ENCODE measurements around the gene ME3. TPM values are rescaled to one million over a fixed set of nuclear protein-coding genes. Genes with fewer than 3 reads are reported as not detected.
A peak's percentile ranks its signal among the peaks of the same experiment; 100 is the strongest.
"Not testable (repeated sequence)": the region's sequence is repeated elsewhere in the genome, so short reads cannot be mapped to it uniquely, and the experiment has no call there.

ME3 gene
- polyA plus RNA-seq, 10 donors: 6.5 to 10.3 (median 8.4) TPM

DNA sequence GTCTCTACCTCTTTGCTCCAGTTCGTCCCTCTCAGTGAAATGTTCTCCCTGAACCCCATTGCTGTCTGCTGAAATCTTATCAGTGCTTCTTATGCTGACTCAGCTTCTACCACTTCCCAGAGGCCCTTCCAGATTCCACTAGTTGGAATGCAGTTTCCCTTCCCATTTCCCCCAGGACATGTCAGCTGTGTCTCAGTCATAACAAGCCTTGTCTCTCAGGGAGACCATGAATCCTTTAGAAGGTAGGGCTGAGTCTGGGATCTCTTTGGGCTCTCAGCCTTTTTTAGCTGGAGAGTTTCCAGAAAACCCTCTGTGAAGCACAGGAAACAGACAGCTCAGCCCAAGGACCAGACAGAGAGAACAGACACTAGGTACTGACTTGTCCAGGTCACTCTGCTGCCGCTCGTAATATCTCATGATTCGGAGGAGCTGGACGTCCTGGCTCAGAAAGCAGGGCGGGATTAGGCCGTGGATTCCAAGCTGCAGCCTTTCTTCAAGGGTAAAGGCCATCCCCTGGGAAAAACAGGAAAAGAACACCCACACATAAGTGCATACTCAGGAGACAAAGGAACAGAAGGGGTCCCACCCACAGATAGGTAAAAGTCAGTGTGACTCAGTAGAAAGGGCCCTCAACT is 113.0 kb downstream of the ME3 start:
- DNase-seq: peak in 2 of 3 donors; percentile 75 to 83

DNA sequence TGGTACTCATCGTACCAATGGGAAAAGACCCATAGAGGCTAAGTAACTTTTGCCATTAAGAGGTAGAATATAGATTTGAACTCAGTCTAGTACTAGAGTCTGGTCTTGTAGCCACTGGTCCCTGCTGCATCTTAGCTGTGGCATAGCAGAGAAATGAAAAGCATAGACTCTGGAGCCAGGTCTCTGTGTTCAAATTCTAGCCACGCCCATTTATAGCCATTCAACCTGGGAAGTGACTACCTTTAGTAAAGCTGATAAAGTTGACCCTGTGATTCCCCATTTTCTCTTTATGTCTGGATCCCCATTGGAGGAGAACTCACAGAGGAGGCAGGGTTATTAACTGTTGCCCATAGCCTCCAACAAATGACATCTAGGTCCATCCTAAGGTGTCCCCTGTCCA is 113.6 kb downstream of the ME3 start:
- no peak for DNase-seq

DNA sequence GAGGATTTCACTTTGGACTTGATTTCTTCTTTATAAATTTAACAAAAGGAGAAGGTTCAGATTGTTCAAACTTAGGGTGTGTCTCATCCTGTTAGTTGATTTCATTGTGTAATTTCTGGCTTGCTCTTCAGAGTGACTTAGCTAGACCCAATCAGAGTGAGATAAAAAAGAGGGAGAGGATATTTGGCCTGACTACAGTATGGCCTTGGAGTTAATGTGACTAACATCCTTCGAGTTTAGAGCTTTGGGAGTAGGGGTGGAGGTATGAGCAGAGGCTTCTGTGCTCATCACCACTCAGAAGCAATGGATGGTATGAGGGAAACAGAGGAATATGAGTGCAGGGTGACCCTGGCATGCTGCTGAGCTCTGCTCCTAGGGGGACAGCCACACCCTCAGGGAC is 114.2 kb downstream of the ME3 start:
- DNase-seq: peak in 1 of 3 donors; percentile 61

DNA sequence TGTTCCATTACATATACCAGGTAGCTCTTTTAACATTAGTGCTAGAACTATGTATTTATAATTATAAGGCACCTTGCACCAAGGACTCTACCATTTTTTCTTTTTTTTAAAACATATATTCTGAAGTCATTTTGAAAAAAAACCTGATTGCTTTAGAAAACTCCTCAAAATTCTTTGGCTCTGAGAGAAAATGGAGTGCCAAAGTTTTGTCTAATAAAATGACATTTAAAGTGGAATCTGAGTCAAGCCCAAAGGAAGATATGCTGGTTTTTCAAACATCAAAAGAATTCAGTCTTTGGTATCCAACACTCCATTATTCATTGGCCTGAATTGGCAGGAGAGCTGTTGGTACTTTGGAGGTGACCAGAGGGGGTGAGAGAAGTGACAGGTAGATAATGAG is 116.5 kb downstream of the ME3 start:
- no peak for DNase-seq

DNA sequence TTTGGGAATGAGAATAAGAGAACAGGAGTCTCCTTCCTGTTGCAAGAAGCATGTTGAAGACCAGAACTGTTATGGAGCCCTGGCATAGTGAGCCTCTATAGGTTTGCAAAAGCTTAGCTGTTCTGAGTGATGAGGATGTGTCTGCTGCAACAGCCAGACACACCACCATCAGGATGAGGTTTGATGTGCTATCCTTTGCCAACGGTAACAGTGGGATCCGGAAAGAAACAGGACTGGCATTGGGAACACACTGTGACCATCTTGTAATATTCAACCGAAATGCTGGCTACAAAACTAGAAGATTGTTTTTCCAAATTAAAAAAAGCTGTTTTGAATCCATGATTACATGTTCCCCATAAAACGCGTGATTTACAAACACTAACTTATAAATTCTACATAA is 117.0 kb downstream of the ME3 start:
- no peak for DNase-seq

DNA sequence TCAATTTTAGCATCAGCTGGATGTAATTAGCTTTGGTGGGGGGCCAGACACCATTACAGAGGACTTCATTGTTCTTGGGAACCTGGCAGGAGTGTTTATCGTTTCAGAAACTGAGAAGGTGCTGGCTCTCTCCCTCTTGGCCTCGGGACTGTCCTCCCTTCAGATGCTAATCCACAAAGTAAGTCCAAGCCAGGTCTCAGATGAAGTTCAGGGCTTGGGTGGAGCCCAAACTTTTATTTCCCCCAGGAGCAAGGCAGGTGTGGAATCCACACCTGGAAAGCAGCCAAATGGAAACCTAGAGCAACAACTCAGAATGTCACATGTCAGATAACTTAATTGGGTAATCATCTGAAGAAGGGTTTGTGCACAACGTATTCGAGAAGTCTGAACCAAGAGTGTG is 119.2 kb downstream of the ME3 start:
- no peak for DNase-seq

DNA sequence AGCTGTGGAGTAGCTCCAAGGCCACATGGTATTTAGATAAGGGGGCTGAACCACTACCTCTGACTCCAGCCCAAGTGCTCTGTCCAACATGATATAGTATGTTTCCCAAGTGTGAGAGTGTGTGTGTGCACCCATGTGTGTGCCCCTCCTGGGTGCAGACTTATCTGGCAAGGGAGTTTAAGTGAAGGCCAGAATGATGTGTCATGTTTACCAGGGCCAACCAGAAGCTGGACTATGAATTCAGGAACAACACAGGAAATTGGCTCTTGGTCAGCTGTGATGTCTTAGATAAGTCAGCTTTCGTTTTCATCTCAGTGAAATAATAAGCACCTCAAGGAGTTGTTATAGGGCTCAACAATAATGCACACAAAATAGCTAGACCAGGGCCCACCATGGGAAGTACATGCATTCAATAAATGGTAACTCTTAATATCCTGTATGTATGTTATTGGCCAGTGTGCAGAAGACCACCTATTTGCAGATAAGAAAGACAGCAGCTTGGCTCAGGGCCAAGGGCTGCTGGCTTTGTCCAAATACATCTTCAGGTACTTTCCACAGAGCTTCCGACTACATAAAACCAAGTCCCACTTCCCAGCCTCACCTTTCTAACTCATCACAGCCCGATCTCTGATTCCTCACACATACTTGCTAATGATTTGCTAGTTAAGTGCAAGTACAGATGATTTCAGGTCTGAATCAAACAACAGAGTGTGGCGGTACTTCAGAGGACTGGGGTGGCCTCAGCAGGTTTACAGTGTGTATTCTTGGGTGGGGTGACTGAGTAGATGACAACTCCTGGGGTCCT is 120.9 kb downstream of the ME3 start:
- DNase-seq: peak in 1 of 3 donors; percentile 53

DNA sequence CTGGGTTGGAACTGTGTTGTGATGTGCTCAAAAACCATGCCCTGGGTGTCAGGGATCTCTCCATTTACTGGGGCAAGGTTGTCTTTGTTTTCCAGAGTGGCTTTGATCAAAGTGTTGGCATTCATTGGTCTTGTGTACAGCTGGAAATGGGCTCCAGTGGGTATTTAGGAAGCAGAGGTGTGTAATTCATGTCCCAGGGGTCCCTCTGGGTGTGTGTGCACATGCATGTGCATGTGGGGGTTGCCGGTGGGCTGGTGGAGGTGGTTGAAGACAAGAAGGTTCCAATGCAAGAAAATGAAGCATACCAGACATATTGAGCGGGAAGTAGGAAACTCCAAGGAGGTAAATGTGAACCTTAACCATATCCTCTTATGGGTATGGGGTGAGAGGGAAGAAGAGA is 121.7 kb downstream of the ME3 start:
- DNase-seq: no peak

DNA sequence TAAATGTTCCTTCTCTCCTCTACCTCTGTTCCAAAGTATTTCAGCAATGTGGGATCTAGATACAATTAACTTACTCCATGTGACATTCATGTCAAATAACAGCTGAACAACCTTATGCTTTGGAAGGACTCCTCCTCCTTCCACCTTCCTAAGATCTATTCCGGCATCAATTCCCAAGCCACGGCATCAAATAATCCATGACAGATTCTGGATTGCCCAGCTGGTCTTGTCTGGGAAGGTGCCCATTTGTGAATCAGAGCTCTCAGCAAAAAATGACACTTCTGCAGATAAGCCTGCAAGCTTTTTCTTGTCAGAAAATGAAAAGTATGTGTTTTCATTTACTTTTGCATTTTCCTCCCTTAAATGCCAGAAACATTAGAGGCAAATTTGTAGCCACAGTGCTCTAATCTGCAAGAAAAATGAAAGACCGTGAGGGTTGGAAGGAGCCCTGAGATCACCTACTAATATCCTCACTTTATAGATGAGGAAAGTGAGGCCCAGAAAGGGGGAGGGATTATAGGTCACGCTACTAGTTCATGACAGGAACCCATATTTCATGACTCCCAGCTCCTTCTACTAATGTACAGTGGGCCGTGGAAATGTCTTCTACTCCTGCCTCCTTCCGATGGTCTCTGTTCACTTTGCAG is 124.0 kb downstream of the ME3 start:
- DNase-seq: peak in 1 of 3 donors; percentile 60

DNA sequence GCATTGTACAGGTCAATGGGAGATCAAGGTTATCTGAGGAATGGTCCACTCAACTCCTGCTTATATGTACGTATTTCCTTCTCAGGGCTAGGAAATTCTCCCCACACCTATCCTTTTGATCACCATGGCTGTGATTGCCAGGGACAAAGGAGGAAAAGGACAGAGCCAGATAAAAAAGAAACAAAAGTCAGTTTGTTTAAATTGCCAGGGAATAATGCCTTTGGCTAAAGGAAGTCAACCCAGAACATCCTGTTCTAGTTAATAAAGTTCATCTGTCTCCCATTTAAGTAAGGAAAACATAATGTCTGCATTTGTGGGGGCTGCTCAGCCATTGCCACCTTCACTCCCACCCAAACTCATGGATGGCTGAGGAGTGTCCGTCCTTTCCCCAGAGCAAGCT is 124.7 kb downstream of the ME3 start:
- DNase-seq: no peak

DNA sequence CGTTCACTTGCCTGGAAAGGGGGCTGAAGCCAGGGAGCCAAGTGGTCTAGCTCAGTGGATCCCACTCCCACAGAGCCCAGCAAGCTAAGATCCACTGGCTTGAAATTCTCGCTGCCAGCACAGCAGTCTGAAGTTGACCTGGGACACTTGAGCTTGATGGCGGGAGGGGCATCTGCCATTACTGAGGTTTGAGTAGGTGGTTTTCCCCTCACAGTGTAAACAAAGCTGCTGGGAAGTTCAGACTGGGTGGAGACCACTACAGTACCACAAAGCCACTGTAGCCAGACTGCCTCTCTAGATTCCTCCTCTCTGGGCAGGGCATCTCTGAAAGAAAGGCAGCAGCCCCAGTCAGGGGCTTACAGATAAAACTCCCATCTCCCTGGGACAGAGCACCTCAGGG is 131.1 kb downstream of the ME3 start:
- not testable (repeated sequence) for DNase-seq

DNA sequence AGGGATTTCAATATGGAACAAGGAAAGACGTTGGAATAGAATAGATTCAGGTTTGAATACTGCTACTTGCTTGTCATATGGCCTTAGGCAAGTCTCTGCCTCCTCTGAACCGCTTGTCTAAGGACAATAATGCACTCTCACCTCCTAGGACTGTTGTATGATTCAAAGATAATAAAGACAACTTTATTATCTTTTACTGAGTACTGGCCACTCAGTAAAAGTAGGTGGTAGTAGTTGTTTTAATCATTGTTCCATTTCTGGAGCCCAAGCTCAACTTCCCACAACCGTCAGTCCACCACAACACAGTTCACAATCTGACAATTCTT is 134.2 kb downstream of the ME3 start:
- DNase-seq: no peak

DNA sequence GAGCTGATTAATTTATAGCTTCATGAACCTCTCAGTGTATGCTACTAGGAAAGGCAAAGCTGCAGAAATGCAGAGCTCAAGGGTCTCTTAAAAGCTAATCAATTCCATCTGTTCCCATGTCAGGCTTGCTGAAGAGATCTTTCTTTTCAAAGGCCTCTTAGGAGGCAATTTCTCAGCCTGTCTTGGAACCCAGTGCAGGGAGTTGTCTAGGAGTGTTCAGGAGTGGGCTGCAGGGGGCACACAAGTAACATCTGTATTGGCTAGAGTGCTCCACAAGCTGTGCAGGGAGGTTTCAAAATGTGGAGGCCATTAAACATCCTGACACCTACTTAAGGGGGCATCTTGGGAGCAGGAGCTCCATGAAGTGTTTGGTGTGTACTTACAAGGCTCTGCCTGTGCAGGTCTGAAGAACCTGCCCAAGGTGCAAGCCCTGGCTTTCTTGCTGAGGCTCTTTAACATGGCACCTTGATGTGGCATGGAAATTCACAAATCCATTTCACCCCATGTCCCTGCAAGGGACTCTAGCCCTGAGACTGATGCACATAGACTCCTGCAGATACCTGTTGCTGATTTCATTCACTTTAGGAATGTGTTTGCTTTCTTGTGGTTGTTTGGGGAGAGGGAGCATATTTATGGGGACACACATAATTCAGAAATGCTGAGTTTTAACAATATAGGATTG is 134.7 kb downstream of the ME3 start:
- peak in 1 of 3 donors; percentile 72 for DNase-seq

DNA sequence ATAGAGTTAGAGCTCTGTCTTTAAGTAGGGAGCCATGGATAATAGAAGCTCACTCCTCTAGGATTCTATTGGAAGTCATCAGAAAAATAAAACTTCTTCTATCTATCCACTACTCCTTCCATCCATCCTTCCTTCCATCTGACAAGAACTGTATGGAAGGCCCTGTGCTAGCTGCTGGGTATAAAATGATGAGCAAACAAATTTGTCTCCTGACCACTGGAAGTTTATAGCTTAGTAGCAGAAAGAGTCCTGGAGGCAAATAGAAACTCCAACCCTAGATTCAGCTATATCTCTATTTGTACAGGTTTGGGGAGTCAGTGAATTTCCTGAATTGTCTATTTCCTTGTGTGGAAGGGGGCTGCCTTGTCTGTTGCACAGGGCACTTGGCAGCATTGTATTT is 136.6 kb downstream of the ME3 start:
- no peak for DNase-seq

DNA sequence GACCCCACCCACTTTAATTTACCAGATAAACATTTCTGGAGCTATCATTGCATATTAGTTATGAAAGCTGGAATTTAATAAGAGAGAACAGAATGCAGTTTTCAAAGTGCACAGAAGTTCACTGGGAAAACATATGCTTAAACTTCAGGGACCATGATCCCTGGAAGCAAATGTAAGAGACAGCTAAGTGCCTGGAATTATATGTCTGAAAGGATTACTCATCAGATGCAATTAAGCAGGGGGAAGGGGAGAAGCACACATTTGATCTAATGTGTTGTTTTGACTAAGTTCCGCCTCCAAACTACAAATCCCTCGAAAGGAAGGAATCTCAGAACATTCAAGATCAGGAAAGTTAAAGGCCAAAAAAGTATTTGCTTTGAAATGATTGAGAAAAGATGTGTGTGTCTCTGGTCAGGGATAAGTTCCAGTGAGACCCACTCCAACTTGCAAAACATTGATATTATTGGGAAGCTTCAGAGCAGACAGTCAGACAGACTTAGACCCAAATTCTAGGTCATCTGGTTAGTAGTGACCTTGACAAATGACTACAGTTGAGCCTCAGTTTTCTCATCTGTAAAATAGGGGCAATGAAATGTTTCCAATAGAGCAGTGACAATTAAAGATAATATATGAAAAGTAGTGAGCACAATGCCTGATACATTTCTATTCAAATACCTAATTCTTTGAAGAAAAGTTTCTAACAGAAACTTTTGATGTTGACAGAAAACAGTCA is 147.6 kb downstream of the ME3 start:
- peak; percentile 66 to 81 (median 78) for DNase-seq

DNA sequence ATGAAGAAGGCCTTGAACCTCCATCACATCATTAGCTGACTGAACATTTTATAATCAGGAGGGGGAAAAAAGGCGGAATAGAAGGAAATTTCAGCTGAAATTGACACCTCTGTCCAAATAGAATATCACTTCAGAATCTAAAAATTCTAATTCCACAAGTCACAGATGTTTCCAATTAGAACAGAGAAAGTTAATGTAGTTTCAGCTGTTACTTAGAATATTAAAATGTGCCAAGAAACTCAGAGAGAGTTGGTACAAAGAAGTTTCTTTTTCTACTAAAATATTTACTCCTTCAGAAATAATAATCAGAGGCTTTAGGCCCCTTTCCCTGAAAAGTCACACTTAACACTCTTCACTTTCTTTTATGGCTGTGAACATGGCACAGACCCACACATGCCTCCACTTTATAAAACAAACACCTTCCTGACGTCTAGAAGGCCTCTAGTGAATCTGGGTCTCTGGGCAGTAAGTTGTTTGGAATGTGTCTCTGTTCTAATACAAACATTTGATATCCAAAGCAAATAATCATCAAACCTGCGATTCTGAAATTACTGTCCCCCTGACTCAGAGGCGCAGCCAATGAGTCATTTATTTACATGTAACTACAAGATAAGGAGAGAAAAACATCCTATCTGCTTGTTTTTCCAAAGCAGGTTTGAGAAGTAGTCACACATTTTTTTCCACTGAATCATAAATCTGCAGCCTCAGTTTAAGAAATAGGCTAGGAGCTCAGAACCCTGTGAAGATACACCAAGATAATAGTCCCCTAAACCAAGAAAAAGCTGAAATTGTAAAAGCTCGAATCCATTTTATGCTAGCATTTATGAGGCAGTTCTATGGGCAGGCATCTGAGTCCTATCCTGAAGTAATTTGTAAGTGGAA is 148.4 kb downstream of the ME3 start:
- DNase-seq: peak in 1 of 3 donors; percentile 81

DNA sequence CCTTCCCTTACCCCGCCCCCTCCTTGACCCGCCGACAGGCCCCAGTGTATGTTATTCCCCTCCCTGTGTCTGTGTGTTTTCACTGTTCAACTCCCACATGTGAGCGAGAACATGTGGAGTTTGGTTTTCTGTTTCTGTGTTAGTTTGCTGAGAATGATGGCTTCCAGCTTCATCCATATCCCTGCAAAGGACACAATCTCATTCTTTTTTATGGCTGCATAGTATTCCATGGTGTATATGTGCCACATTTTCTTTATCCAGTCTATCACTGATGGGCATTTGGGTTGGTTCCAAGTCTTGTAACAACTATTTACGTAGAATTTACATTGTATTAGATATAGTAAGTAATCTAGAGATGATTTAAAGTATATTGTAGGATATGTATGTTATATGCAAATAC is 149.9 kb downstream of the ME3 start:
- DNase-seq: not testable (repeated sequence)

DNA sequence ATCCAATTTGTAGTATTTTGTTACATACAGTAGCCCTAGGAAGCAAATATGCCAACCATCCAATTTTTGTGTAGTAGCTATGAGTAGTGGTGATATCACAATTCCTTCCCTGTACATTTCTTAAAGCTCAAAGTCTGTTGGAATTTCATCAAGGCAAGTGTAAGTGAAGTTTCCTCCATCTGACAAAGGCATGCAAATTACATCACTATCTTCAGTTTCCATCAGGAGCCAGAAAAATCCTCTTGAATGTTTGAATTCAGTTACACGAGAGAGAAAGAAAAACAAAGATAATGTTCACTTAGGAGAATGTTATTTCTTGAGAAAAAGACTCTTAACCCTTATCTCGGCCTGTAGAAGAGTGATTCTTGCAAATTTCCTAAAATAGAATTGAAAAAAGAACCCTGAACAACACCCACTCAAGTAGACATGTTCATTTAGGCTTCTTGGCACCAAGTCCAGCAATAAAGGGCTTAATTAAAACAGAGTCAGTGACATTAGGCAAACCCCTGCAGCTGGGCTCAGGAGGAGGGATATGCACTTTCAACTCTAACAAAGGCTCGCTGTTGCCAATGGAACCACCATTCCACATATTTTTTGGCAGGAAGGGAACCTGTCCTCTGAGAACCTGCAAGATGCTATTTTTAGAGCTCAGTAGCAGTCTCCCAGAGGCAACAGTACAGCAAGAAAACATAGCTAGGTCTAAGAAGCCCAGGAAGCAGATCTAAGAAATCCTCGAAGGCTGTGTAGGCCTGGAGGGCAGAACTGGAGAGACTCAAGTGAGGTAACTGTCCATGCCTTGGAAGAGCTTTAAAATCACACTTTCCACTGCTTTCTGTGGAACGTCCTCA is 153.1 kb downstream of the ME3 start:
- peak; percentile 62 to 83 (median 83) for DNase-seq

DNA sequence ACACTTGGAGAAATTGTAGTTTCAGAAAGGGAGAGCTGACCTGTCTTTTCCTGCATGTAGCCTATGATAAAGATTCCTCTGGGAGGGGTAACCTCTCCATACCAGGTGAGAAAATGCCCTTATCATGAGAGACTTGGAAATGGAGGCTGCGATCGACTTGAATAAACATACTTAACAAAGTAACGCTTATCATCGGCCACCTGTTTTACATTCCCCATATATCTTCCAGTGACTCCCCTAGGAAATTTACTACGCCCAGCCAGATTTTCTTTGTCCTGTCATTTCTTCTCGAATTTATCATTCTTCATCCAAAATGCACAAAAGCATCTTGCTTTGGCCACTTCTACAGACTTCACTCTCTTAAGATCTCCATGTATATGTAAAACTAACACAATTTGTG is 154.2 kb downstream of the ME3 start:
- DNase-seq: no peak

DNA sequence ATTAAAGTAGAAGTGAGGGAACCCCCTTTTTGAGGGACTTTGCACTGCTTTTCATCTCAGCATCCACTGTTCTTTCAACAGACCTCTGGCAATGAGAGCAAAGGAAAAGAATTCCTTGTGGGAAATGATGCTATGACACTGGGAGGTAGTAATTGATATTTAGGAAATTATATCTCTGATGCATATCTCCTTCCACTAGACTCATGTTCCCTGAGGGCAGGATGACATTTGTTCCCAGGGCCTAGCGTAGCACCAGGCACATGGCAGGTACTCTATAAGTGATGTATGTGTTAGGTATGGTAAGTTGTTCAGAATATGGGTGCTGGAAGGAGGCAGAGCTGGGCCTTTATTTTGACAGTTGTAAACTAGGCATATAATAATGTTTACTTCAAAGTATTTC is 154.9 kb downstream of the ME3 start:
- DNase-seq: no peak
